Measurements from ENCODE around the gene STK32A.

The STK32A gene

DNA sequence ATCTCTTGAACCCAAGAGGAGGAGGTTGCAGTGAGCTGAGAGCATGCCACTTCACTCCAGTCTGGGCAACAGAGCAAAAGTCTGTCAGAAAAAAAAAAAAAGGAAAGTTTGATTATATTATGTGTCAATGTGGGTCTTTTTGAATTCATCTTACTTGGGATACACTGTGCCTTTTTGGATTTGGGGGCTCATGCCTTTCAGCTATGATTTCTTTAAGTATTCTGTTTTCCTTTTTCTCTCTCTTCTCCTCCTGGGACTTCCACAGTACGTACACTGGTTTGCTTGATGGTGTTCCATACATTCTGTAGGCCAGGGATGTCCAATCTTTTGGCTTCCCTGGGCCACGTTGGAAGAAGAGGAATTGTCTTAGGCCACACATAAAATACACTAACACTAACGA, 146.7 kb downstream of the STK32A start:
- Mint-ChIP-seq H3K4me1 (no peaks in the 10 kb centered on the region), H3K27me3 (no peaks in the 10 kb centered on the region), H3K9me3 (no peaks in the 10 kb centered on the region), H3K4me3 (no peak overlapping the region), H3K36me3 (ENCODE audit: low read depth) (no peaks in the 10 kb centered on the region), H3K27ac (no peak overlapping the region)
- ATAC-seq, result no peak
- DNase-seq, result no peak

DNA sequence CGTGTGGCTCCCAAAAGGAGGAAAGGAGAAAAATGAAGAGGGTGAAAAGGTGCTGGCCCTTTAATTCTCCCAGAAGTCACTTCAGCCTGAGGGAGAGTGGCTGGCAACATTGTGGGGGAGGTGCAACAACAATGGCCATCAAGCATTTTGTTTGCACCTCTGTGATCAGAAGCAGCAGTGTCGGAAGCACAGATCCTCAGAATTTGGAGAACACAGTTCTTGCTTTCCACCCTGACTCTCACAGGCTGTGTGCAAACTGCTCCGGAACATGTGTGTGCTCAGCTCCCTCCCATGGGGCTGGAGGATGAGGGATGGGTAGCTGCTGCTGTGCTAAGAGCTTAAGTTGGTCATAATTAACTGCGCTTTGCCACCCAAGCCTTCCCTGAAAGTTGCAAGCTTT, 147.9 kb downstream of the STK32A start:
- DNase-seq, result no peak
- Mint-ChIP-seq H3K4me1 (no peaks in the 10 kb centered on the region), H3K27me3 (no peaks in the 10 kb centered on the region), H3K27ac (no peak overlapping the region), H3K9me3 (no peaks in the 10 kb centered on the region), H3K36me3 (ENCODE audit: low read depth) (no peaks in the 10 kb centered on the region), H3K4me3 (no peak overlapping the region)
- no peak for ATAC-seq

- H3K27ac Mint-ChIP-seq, result no peak overlapping the region
- no peak for DNase-seq
- no peaks in the 10 kb centered on the region for H3K9me3 Mint-ChIP-seq
- no peak overlapping the region for H3K4me3 Mint-ChIP-seq
- H3K36me3 Mint-ChIP-seq (ENCODE audit: low read depth), result no peaks in the 10 kb centered on the region
- H3K4me1 Mint-ChIP-seq, result no peaks in the 10 kb centered on the region
- peaks cover 2% of the 10 kb centered on the region for H3K27me3 Mint-ChIP-seq
- no peak for ATAC-seq
Observed at GRCh38 chr5:147384346-147385193, 149.7 kb downstream of the STK32A start.

GRCh38 chr5:147387109-147387508, 152.3 kb downstream of the STK32A start:
- H3K4me1 Mint-ChIP-seq, result no peaks in the 10 kb centered on the region
- peaks cover 2% of the 10 kb centered on the region for H3K27me3 Mint-ChIP-seq
- no peak overlapping the region for H3K27ac Mint-ChIP-seq
- no peaks in the 10 kb centered on the region for H3K9me3 Mint-ChIP-seq
- no peak for ATAC-seq
- no peak overlapping the region for H3K4me3 Mint-ChIP-seq
- no peaks in the 10 kb centered on the region for H3K36me3 Mint-ChIP-seq (ENCODE audit: low read depth)
- no peak for DNase-seq

DNA sequence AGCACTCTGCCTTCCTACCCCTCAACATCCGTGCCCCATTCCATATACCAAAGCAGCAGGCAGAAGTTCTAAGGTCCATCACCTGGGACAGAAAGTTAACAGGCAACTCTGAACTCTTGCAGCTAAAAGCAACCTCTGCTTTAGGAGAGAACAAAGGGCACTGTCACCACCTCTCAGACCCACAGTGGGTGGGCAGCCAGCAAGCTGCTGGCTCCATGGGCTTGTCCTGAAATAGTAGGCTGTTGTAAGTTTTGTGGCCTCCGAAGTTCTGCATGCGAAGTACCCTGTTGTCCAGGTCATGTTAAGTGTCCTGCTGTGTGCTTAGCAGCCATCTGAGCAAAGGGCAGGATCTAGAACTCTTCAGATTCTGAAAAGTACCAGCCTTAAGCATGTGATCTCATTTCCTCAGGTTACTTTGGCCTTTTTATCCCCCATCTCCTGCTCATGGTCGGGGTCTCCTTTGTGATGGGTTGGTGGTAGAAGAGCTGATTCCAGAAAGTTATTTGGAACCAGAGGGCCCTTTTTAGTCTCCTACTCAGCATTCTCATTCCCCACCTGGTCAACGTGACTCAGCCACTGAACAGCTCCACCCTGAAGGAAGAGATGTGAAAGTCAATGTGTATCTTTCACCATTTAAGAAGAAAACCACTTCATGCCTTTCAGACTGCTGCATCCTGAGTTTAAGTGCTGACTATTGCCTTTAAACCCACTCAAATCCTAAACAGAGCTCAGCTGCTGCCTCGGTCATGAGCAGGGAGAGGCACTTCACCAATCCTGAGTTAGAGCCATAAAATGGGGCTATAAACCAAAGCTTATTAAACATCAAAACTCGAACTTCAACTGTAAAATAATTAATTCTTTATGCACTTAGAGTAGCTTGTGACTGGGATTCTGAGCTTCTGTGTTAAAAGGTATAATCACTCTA, 153.6 kb downstream of the STK32A start:
- H3K4me1 Mint-ChIP-seq, result no peaks in the 10 kb centered on the region
- H3K27ac Mint-ChIP-seq, result no peak overlapping the region
- ATAC-seq, result no peak
- H3K27me3 Mint-ChIP-seq, result peaks cover 2% of the 10 kb centered on the region
- H3K36me3 Mint-ChIP-seq (ENCODE audit: low read depth), result no peaks in the 10 kb centered on the region
- no peak for DNase-seq
- no peak overlapping the region for H3K4me3 Mint-ChIP-seq
- H3K9me3 Mint-ChIP-seq, result no peaks in the 10 kb centered on the region

- no peak for DNase-seq
- no peak for ATAC-seq
- Mint-ChIP-seq H3K27ac (no peak overlapping the region), H3K36me3 (ENCODE audit: low read depth) (no peaks in the 10 kb centered on the region), H3K4me1 (no peaks in the 10 kb centered on the region), H3K9me3 (peaks cover 3% of the 10 kb centered on the region), H3K4me3 (no peak overlapping the region), H3K27me3 (peaks cover 2% of the 10 kb centered on the region)
Observed at GRCh38 chr5:147390654-147391225, 155.9 kb downstream of the STK32A start.

GRCh38 chr5:147391781-147392180, 157.0 kb downstream of the STK32A start:
- Mint-ChIP-seq H3K9me3 (peaks cover 4% of the 10 kb centered on the region), H3K27ac (no peak overlapping the region), H3K27me3 (peaks cover 2% of the 10 kb centered on the region), H3K4me1 (no peaks in the 10 kb centered on the region), H3K36me3 (ENCODE audit: low read depth) (no peaks in the 10 kb centered on the region), H3K4me3 (no peak overlapping the region)
- ATAC-seq (no peak), DNase-seq (no peak)

- no peaks in the 10 kb centered on the region for H3K36me3 Mint-ChIP-seq (ENCODE audit: low read depth)
- H3K4me3 Mint-ChIP-seq, result no peak overlapping the region
- no peak overlapping the region for H3K27ac Mint-ChIP-seq
- H3K9me3 Mint-ChIP-seq, result peaks cover 4% of the 10 kb centered on the region
- H3K4me1 Mint-ChIP-seq, result no peaks in the 10 kb centered on the region
- ATAC-seq, result no peak
- DNase-seq, result no peak
- H3K27me3 Mint-ChIP-seq, result peaks cover 2% of the 10 kb centered on the region
Observed at GRCh38 chr5:147393874-147394672, 159.2 kb downstream of the STK32A start.

GRCh38 chr5:147396070-147396823, 161.4 kb downstream of the STK32A start:
- H3K4me1 Mint-ChIP-seq, result no peaks in the 10 kb centered on the region
- H3K27ac Mint-ChIP-seq, result no peak overlapping the region
- no peaks in the 10 kb centered on the region for H3K27me3 Mint-ChIP-seq
- peaks cover 4% of the 10 kb centered on the region for H3K9me3 Mint-ChIP-seq
- H3K36me3 Mint-ChIP-seq (ENCODE audit: low read depth), result no peaks in the 10 kb centered on the region
- no peak for DNase-seq
- no peak for ATAC-seq
- no peak overlapping the region for H3K4me3 Mint-ChIP-seq

DNA sequence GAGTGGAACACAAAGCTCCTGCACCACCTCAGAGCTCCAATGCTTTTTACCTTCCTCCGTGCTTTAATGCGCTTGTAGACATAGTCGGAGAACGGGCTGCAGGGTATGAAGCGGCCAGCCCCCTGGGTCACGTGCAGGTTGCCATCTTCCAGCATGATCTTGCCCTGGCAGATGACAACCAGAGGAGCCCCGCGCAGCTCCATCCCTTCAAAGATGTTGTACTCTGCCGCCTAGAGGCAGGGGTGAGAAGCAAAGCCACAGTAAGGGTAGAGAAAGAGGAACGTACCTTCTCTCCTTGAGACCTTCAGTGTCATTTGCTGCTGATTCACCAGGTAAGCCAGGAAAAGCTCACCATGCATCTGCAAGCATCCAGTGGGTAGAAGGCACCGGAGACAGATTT, 162.8 kb downstream of the STK32A start:
- ATAC-seq (no peak), DNase-seq (no peak)

GRCh38 chr5:147398860-147399259, 164.0 kb downstream of the STK32A start:
- Mint-ChIP-seq H3K27me3 (no peaks in the 10 kb centered on the region), H3K9me3 (peaks cover 4% of the 10 kb centered on the region), H3K4me3 (no peak overlapping the region), H3K36me3 (ENCODE audit: low read depth) (no peaks in the 10 kb centered on the region), H3K27ac (no peak overlapping the region), H3K4me1 (no peaks in the 10 kb centered on the region)
- ATAC-seq (no peak), DNase-seq (no peak)

More for the DNA sequence above, 162.8 kb downstream of the STK32A start:
- no peaks in the 10 kb centered on the region for H3K36me3 Mint-ChIP-seq (ENCODE audit: low read depth)
- H3K4me3 Mint-ChIP-seq, result no peak overlapping the region
- no peak overlapping the region for H3K27ac Mint-ChIP-seq
- H3K9me3 Mint-ChIP-seq, result peaks cover 4% of the 10 kb centered on the region
- no peaks in the 10 kb centered on the region for H3K4me1 Mint-ChIP-seq
- H3K27me3 Mint-ChIP-seq, result no peaks in the 10 kb centered on the region

- Mint-ChIP-seq H3K27me3 (no peaks in the 10 kb centered on the region), H3K9me3 (peaks cover 4% of the 10 kb centered on the region)
- no peak for ATAC-seq
Observed at GRCh38 chr5:147400126-147400809, 165.4 kb downstream of the STK32A start.

DNA sequence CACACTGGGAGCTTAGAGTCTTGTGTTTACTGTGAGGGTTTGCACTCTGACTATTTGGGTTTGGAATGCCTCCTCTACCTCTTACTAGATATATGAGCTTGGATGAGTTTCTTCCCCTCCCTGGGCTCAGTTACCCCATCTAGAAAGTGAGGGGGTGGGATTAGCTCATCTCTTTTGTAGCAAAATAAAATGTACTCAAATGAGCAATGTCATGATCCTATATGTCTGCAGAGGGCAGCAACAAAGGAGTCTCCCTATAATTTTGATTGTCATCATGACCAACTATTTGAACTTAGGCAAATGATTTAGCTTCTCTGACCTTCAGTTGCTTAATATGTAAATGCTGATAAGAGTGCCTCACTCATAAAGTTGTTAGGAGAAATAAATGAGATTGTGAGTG, 166.1 kb downstream of the STK32A start:
- no peak overlapping the region for H3K27ac Mint-ChIP-seq
- ATAC-seq, result no peak
- no peak overlapping the region for H3K4me3 Mint-ChIP-seq
- no peaks in the 10 kb centered on the region for H3K4me1 Mint-ChIP-seq
- H3K36me3 Mint-ChIP-seq (ENCODE audit: low read depth), result no peaks in the 10 kb centered on the region
- H3K9me3 Mint-ChIP-seq, result no peaks in the 10 kb centered on the region
- DNase-seq, result no peak
- no peaks in the 10 kb centered on the region for H3K27me3 Mint-ChIP-seq

More at GRCh38 chr5:147400126-147400809, 165.4 kb downstream of the STK32A start:
- H3K4me3 Mint-ChIP-seq, result no peak overlapping the region
- H3K4me1 Mint-ChIP-seq, result no peaks in the 10 kb centered on the region
- DNase-seq, result no peak
- H3K36me3 Mint-ChIP-seq (ENCODE audit: low read depth), result no peaks in the 10 kb centered on the region
- no peak overlapping the region for H3K27ac Mint-ChIP-seq
